ENCODE measurements around the gene GK. TPM values are rescaled to one million over a fixed set of nuclear protein-coding genes. Genes with fewer than 3 reads are reported as not detected.
"Not testable (repeated sequence)": the region's sequence is repeated elsewhere in the genome, so short reads cannot be mapped to it uniquely, and the experiment has no call there.

GK gene
- total RNA-seq, 3 donors from 2014 or later (not counting 1 experiment from before 2014, with no cell fraction given) = 5.1 to 10.2 (median 7.6) TPM

DNA sequence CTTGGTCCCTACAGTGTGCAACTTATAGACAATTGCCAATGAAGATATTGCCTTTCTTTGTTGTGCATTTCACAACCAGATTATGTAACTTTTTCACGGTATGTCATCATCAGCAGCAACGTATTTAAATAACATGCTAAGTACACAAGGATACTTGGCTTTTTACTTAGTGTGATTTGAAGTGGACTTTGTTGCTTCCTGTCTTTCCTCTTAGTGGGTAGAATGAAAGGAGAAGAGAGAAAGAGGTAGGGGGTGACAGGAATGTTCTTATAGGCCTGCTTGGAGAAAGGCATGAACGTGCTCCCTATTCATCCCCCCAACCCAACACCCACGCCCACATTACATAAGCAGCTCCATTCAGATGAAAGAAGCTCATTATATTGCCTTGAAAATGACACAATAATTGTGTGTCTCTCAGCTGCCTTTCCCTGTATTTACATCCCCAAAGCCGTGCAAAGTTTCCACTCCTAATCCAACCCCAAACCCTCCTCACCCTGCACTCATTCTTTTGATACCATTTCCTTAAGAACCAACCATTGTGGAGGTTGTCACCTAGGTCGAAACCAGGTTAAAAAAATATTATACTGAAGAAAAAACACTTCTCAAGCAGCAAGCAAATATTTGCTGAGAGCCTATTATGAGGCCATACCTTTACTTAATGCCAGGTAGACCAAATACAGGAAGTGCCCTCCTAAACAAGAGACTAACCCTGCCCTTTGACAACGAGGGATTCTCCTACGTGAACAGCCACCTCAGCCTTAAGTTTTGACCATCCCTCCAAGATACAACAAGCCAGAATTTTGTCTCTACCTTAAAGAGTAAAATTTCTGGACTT is 25.2 kb upstream of the GK start:
- no peak for ATAC-seq
- 84% methylated on average over 5 of the region's 8 CpGs for WGBS (ENCODE audit: insufficient coverage)

DNA sequence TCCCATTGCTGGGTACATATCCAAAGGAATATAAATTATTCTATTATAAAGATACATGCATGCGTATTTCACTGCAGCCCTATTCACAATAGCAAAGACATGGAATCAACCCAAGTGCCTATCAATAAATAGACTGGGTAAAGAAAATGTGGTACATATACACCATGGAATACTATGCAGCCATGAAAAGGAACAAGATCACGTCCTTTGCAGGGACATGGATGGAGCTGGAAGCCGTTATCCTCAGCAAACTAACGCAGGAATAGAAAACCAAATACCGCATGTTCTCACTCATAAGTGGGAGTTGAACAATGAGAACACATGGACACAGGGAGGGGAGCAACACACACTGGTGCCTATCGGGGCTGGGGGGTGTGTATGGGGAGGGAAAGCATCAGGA is 19.2 kb upstream of the GK start:
- H3K27ac ChIP-seq (ENCODE audit: low read length); H3K36me3 Mint-ChIP-seq; ATAC-seq; H3K36me3 ChIP-seq (ENCODE audit: control insufficient read depth, insufficient read depth, low read length); H3K4me3 ChIP-seq (ENCODE audit: low read length); H3K9me3 Mint-ChIP-seq; H3K27ac Mint-ChIP-seq; H3K9me3 ChIP-seq (ENCODE audit: control insufficient read depth, insufficient read depth, low read length); H3K4me3 Mint-ChIP-seq; H3K27me3 Mint-ChIP-seq (ENCODE audit: low read depth in 2 of 2); H3K27me3 ChIP-seq (ENCODE audit: control insufficient read depth, insufficient read depth, low read length); H3K4me1 Mint-ChIP-seq; H3K4me1 ChIP-seq (ENCODE audit: control insufficient read depth, insufficient read depth, low read length); DNase-seq; intact Hi-C loops (cut with micrococcal nuclease): not testable (repeated sequence)
- WGBS (ENCODE audit: insufficient coverage) = 100% methylated on average over 2 of the region's 6 CpGs

More for the DNA sequence above, 25.2 kb upstream of the GK start:
- Mint-ChIP-seq H3K4me3 (no peak overlapping the region), H3K36me3 (no peaks in the 10 kb centered on the region), H3K27me3 (ENCODE audit: low read depth in 2 of 2) (peaks cover 0 to 6% of the 10 kb centered on the region in 2 donors), H3K9me3 (no peaks in the 10 kb centered on the region), H3K4me1 (no peaks in the 10 kb centered on the region), H3K27ac (no peak overlapping the region)
- no peaks in the 10 kb centered on the region for H3K4me1 ChIP-seq (ENCODE audit: control insufficient read depth, insufficient read depth, low read length)
- TF ChIP-seq, protein P1, sequence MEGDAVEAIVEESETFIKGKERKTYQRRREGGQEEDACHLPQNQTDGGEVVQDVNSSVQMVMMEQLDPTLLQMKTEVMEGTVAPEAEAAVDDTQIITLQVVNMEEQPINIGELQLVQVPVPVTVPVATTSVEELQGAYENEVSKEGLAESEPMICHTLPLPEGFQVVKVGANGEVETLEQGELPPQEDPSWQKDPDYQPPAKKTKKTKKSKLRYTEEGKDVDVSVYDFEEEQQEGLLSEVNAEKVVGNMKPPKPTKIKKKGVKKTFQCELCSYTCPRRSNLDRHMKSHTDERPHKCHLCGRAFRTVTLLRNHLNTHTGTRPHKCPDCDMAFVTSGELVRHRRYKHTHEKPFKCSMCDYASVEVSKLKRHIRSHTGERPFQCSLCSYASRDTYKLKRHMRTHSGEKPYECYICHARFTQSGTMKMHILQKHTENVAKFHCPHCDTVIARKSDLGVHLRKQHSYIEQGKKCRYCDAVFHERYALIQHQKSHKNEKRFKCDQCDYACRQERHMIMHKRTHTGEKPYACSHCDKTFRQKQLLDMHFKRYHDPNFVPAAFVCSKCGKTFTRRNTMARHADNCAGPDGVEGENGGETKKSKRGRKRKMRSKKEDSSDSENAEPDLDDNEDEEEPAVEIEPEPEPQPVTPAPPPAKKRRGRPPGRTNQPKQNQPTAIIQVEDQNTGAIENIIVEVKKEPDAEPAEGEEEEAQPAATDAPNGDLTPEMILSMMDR (IDR thresholded peaks at IDR 0.05) = no peak
- no peaks in the 10 kb centered on the region for H3K36me3 ChIP-seq (ENCODE audit: control insufficient read depth, insufficient read depth, low read length)
- H3K9me3 ChIP-seq (ENCODE audit: control insufficient read depth, insufficient read depth, low read length) = no peaks in the 10 kb centered on the region
- H3K27ac ChIP-seq (ENCODE audit: low read length) = no peak overlapping the region
- no peaks in the 10 kb centered on the region for H3K27me3 ChIP-seq (ENCODE audit: control insufficient read depth, insufficient read depth, low read length)
- H3K4me3 ChIP-seq (ENCODE audit: low read length) = no peak overlapping the region
- DNase-seq = no peak
- intact Hi-C loops (cut with micrococcal nuclease) = no loop called here

DNA sequence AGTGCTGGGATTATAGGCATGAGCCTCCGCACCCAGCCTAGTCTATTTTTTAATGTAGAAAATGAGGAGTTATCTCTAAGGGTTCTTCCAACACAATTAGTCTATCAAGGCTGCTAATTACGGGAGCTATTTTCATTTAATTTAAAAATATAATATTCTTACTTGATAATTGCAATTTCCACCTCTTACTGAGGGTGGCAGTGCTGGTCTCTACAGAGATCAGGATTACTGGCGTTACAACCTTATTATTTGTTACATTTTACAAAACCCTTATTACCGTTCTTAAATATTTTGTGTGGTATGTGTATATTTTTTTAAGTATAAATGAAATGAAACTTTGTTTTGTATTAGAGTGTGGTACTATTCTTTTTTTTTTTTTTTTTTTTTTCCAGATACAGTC is 17.6 kb upstream of the GK start:
- TF ChIP-seq, protein P1 (IDR thresholded peaks at IDR 0.05) = peak; percentile 43
- no peak overlapping the region for H3K4me3 Mint-ChIP-seq
- Histone ChIP-seq H3K27me3 (ENCODE audit: control insufficient read depth, insufficient read depth, low read length) (no peaks in the 10 kb centered on the region), H3K27ac (ENCODE audit: low read length) (no peak overlapping the region), H3K4me3 (ENCODE audit: low read length) (no peak overlapping the region), H3K4me1 (ENCODE audit: control insufficient read depth, insufficient read depth, low read length) (no peaks in the 10 kb centered on the region), H3K9me3 (ENCODE audit: control insufficient read depth, insufficient read depth, low read length) (no peaks in the 10 kb centered on the region), H3K36me3 (ENCODE audit: control insufficient read depth, insufficient read depth, low read length) (no peaks in the 10 kb centered on the region)
- DNase-seq = peak in 1 of 2 donors; percentile 41
- no peaks in the 10 kb centered on the region for H3K36me3 Mint-ChIP-seq
- no peaks in the 10 kb centered on the region for H3K27me3 Mint-ChIP-seq (ENCODE audit: low read depth in 2 of 2)
- H3K9me3 Mint-ChIP-seq = no peaks in the 10 kb centered on the region
- no CpG with 5 or more reads among the region's 4 CpGs for WGBS (ENCODE audit: insufficient coverage)
- no peaks in the 10 kb centered on the region for H3K4me1 Mint-ChIP-seq
- peak in 2 of 3 donors; percentile 40 to 56 for ATAC-seq
- no peak overlapping the region for H3K27ac Mint-ChIP-seq
- intact Hi-C loops (cut with micrococcal nuclease) = loop anchor here (2.0 kb wide), 1 partner anchor 77 kb away; no protein-coding TSS in a partner anchor

DNA sequence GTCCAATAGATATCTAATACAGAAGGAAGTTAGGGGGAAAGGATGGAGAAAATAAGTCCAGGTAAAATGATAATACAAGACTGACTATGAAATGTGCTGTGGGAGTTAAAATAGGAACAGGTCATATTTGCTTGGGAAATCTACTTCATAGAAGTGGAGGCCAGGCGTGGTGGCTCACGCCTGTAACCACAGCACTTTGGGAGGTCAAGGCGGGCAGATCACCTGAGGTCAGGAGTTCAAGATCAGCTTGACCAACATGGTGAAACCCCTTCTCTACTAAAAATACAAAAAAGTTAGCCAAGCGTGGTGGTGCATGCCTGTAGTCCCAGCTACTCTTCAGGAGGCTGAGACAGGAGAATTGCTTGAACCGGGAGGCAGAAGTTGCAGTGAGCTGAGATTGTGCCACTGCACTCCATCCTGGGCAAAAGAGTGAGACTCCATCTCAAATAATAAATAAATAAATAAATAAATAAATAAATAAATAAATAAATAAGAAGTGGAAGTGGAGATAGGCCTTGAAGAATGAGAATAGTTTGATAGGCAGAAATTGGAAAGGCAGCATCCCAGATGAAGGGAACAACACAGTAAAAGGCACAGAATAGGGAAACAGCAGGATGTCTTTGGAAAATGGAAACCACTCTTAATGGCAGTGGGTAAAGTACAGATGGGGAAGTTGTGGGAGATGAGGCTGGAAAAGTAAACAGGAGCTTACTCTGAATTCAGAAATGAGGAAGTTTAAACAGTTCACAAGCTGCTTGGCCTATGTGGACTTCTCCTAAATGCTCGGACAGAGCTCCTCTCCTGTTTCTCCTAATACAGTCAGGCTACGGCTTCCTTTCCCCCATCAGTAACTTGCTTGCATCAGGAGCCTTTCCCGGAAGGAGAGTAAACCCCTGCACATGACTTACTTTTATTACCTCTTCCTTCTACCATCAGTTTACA is 15.1 kb upstream of the GK start:
- TF ChIP-seq, protein P1 (IDR thresholded peaks at IDR 0.05) = no peak
- intact Hi-C loops (cut with micrococcal nuclease) = loop anchor here (2.0 kb wide), 1 partner anchor 75 kb away; no protein-coding TSS in a partner anchor
- Mint-ChIP-seq H3K27me3 (ENCODE audit: low read depth in 2 of 2) (no peaks in the 10 kb centered on the region), H3K4me1 (no peaks in the 10 kb centered on the region), H3K9me3 (no peaks in the 10 kb centered on the region), H3K4me3 (no peak overlapping the region), H3K27ac (no peak overlapping the region), H3K36me3 (no peaks in the 10 kb centered on the region)
- Histone ChIP-seq H3K27me3 (ENCODE audit: control insufficient read depth, insufficient read depth, low read length) (no peaks in the 10 kb centered on the region), H3K36me3 (ENCODE audit: control insufficient read depth, insufficient read depth, low read length) (no peaks in the 10 kb centered on the region), H3K4me3 (ENCODE audit: low read length) (no peak overlapping the region), H3K27ac (ENCODE audit: low read length) (no peak overlapping the region), H3K4me1 (ENCODE audit: control insufficient read depth, insufficient read depth, low read length) (no peaks in the 10 kb centered on the region), H3K9me3 (ENCODE audit: control insufficient read depth, insufficient read depth, low read length) (no peaks in the 10 kb centered on the region)
- DNase-seq (no peak), ATAC-seq (no peak)
- 80% methylated on average over 5 of the region's 8 CpGs for WGBS (ENCODE audit: insufficient coverage)

DNA sequence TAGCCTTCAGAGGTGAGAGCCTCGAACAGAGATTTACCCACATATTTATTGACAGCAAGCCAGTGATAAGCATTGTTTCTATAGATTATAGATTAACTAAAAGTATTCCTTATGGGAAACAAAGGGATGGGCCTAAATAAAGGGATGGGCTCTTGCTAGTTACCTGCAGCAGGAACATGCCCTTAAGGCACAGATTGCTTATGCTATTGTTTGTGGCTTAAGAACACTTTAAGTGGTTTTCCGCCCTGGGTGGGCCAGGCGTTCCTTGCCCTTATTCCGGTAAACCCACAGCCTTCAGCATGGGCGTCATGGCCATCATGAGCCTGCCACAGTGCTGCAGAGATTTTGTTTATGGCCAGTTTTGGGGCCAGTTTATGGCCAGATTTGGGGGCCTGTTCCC is 13.5 kb upstream of the GK start:
- H3K4me1 ChIP-seq (ENCODE audit: control insufficient read depth, insufficient read depth, low read length); DNase-seq; ATAC-seq; intact Hi-C loops (cut with micrococcal nuclease); H3K27ac Mint-ChIP-seq; H3K9me3 Mint-ChIP-seq; H3K27ac ChIP-seq (ENCODE audit: low read length); H3K4me3 Mint-ChIP-seq; H3K36me3 Mint-ChIP-seq; H3K27me3 Mint-ChIP-seq (ENCODE audit: low read depth in 2 of 2); H3K9me3 ChIP-seq (ENCODE audit: control insufficient read depth, insufficient read depth, low read length); H3K27me3 ChIP-seq (ENCODE audit: control insufficient read depth, insufficient read depth, low read length); H3K36me3 ChIP-seq (ENCODE audit: control insufficient read depth, insufficient read depth, low read length); H3K4me3 ChIP-seq (ENCODE audit: low read length); H3K4me1 Mint-ChIP-seq: not testable (repeated sequence)
- WGBS (ENCODE audit: insufficient coverage) = 96% methylated on average over 4 of the region's 5 CpGs

Data from natural killer cell (primary cell).